Endothelial cell (in vitro differentiated cells): ENCODE results near the gene HCRT. TPM values are rescaled to one million over a fixed set of nuclear protein-coding genes. Genes with fewer than 3 reads are reported as not detected.
A peak's percentile ranks its signal among the peaks of the same experiment; 100 is the strongest.

Experiments used
- DNase-seq: peaks from one replicate; pipeline ENCODE4 v3.0.0; 2021; ENCODE audit warnings: low spot score
- H3K27ac Mint-ChIP-seq: one replicate; pipeline ENCODE4 v1.8.0; 2021; ENCODE audit warnings: mixed read lengths, inconsistent platforms; ENCODE audit not compliant: unreplicated experiment
- H3K27me3 Mint-ChIP-seq: one replicate; pipeline ENCODE4 v1.8.0; 2021; ENCODE audit warnings: mild to moderate bottlenecking, moderate library complexity, mixed read lengths, inconsistent platforms; ENCODE audit not compliant: unreplicated experiment
- H3K36me3 Mint-ChIP-seq: one replicate; pipeline ENCODE4 v1.8.0; 2021; ENCODE audit warnings: mild to moderate bottlenecking, low read depth, mixed read lengths, inconsistent platforms; ENCODE audit not compliant: unreplicated experiment
- H3K4me1 Mint-ChIP-seq: one replicate; pipeline ENCODE4 v1.8.0; 2021; ENCODE audit warnings: mild to moderate bottlenecking, mixed read lengths, inconsistent platforms; ENCODE audit not compliant: unreplicated experiment
- H3K4me3 Mint-ChIP-seq: one replicate; pipeline ENCODE4 v1.8.0; 2021; ENCODE audit warnings: mild to moderate bottlenecking, mixed read lengths, inconsistent platforms; ENCODE audit not compliant: unreplicated experiment
- H3K9me3 Mint-ChIP-seq: one replicate; pipeline ENCODE4 v1.8.0; 2021; ENCODE audit warnings: mixed read lengths, inconsistent platforms; ENCODE audit not compliant: unreplicated experiment
- CTCF ChIP-seq: fragments of 200-600 bp; sonication (generic); IDR thresholded peaks from one replicate; pipeline ENCODE4 v1.5.0; 2021; ENCODE audit warnings: antibody characterized with exemption; ENCODE audit not compliant: unreplicated experiment
- total RNA-seq: library from RNA; stranded (reverse); fragmentation: NEBNext Ultra II Directional; extraction: Animal tissue kit (Norgen Biotek cat#: 25700); gene quantifications from one replicate; pipeline ENCODE4 v1.2.1, GENCODE V29; 2021; ENCODE audit not compliant: unreplicated experiment

HCRT gene
- total RNA-seq, 1 donor from 2014 or later = not detected

DNA sequence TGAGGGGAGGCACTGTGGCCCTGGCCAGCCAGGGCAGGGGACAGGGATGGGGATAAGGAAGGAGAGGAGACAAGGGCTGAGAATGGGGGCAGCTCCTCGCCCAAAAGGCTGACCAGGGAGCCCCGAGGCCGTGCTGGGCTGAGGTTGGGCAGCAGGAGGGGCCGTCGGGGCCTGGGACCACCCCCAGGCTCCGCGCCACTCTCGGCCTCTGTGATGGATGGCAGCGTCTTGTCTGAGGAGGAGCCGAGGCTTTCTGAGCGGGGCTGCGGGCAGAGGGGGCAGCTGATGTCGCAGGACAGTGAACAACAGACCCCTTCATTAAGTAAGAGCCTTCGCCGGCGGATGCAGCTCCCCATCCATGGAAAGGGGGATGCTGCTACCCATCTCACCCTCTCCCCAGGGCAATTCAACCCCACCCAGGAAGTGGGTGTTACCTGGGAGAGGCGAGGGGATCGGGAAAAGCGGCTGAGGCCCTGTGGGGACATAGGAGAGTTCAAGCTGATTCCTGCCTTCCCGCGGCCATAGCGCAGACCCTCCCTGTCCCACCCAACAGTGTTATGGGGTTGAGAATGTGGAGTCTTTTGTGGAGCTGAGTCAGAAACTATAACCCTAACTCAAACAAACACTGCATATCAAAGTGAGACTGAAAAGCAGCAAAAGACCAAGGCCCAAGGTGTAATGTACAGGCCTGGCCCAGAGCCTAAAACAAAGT is 21.4 kb downstream of the HCRT start:
- peaks cover 13% of the 10 kb centered on the region for H3K27me3 Mint-ChIP-seq
- H3K27ac Mint-ChIP-seq = no peak overlapping the region
- H3K4me3 Mint-ChIP-seq = no peak overlapping the region
- peaks cover 9% of the 10 kb centered on the region for H3K4me1 Mint-ChIP-seq
- no peak for DNase-seq
- H3K36me3 Mint-ChIP-seq = no peaks in the 10 kb centered on the region
- no peaks in the 10 kb centered on the region for H3K9me3 Mint-ChIP-seq
- TF ChIP-seq CTCF = no peak

DNA sequence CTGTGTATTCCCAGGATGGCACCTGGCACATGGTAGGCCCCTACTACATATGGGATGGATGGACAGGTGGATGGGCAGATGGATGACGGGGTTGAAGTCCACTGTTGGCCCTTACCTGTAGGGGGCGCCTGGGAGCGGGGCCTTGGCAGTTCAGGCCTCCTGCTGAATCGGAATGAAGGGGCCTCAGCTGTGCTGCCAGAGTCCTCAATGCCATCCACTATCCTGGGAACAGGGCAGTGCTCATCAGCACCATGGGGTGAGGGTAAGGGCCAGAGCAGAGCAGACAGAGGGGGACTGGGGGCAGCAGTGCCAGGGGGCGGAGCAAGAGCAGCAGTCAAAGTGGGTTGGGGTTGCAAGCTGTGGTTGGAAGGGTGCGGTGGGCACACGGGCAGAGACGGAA is 22.1 kb downstream of the HCRT start:
- Mint-ChIP-seq H3K36me3 (no peaks in the 10 kb centered on the region), H3K27me3 (peaks cover 11% of the 10 kb centered on the region), H3K4me1 (peaks cover 9% of the 10 kb centered on the region), H3K9me3 (no peaks in the 10 kb centered on the region), H3K27ac (no peak overlapping the region), H3K4me3 (no peak overlapping the region)
- DNase-seq = peak; percentile 67
- TF ChIP-seq CTCF = peak; percentile 67

DNA sequence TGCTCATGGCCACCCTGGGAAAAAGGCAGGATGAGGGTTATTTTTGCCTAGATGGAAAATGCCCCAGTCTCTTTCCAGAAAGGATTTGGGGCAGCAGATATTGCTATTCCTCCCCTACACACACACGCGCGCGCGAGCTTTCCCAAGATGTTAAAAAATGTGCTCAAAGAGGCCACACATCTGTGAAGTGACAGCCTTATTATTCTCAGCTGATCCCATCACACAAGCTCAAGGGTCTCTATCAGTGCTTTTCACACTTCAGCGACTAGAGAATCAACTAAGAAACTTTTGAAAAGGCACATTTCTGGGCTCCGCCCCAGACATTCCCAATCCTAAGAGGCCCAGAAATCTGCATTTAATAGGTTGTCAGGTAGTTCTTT is 24.7 kb downstream of the HCRT start:
- Mint-ChIP-seq H3K27ac (no peak overlapping the region), H3K27me3 (peaks cover 8% of the 10 kb centered on the region), H3K9me3 (no peaks in the 10 kb centered on the region), H3K4me1 (peaks cover 14% of the 10 kb centered on the region), H3K4me3 (no peak overlapping the region), H3K36me3 (no peaks in the 10 kb centered on the region)
- no peak for TF ChIP-seq CTCF
- no peak for DNase-seq

DNA sequence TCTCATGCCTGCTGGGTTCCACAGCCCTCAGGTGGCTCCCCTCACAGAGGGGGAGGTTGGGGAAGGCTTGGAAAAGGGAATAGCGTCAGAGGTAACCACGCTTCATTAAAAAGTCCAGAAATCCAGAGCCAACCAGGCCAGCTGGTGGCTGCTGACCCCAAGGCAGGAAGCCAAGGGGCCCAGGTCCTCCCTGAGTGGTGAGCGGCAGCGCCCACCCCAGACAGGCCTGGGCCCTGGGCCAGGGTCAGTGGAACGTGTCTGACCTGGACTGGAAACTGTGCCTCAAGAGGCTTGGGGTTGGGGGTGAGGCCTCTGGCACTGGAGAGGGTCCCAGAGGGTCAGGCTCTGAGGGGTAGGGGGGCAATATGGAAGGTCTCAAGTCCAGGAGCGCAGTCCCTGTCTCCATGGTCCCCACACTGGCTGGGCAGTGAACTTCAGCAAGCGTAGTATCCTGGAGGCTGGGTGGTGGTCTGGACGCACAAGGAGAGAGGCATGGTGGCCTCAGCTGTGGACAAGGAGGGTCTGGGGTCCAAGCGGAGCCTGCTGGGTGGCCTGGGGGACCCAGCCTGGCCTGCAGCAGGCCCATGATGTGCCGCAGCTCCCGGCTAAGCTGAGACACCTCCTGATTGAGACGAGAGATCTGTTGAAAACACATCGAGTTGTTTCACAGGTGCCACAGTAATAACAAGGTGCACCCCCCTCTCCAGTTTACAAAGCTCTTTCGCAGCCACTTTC is 25.3 kb downstream of the HCRT start:
- Mint-ChIP-seq H3K9me3 (no peaks in the 10 kb centered on the region), H3K36me3 (no peaks in the 10 kb centered on the region), H3K4me1 (peaks cover 17% of the 10 kb centered on the region), H3K27me3 (peaks cover 7% of the 10 kb centered on the region), H3K4me3 (no peak overlapping the region), H3K27ac (no peak overlapping the region)
- no peak for TF ChIP-seq CTCF
- DNase-seq = no peak

- Mint-ChIP-seq H3K27me3 (peaks cover 19% of the 10 kb centered on the region), H3K36me3 (peaks cover 12% of the 10 kb centered on the region), H3K9me3 (no peaks in the 10 kb centered on the region), H3K4me1 (peaks cover 29% of the 10 kb centered on the region), H3K4me3 (peak overlapping the region; percentile 100), H3K27ac (peak overlapping the region; percentile 51)
- DNase-seq = peak; percentile 17
- no peak for TF ChIP-seq CTCF
Measured at GRCh38 chr17:42155614-42156045, 29.6 kb downstream of the HCRT start.
